ENCODE results near the gene PARD3B. TPM values are rescaled to one million over a fixed set of nuclear protein-coding genes. Genes with fewer than 3 reads are reported as not detected.

PARD3B gene
- total RNA-seq, 1 experiment from 2014 or later = 6.4 TPM

- Mint-ChIP-seq H3K4me3 (no peak overlapping the region; a peak in 1 of 5 replicates), H3K36me3 (ENCODE audit: insufficient read depth in 1 of 3, low read depth in 3 of 3) (no peaks in the 10 kb centered on the region), H3K4me1 (peaks cover 42 to 48% of the 10 kb centered on the region in 2 experiments), H3K9me3 (no peaks in the 10 kb centered on the region), H3K27me3 (ENCODE audit: low read depth) (no peaks in the 10 kb centered on the region), H3K27ac (peak overlapping the region in 2 of 3 experiments; percentile 6 to 89; a peak in 3 of 7 replicates)
- Histone ChIP-seq H2AK5ac (ENCODE audit: insufficient read length, low read length) (no peak overlapping the region), H4K91ac (ENCODE audit: insufficient read length, low read depth, low read length) (no peak overlapping the region), H3K9ac (ENCODE audit: extremely low read depth, insufficient read length, low read length) (no peak overlapping the region), H4K8ac (replicated peaks; ENCODE audit: insufficient read length, low read depth, low read length) (no peak overlapping the region), H2BK120ac (ENCODE audit: low read depth, low read length, poor library complexity, severe bottlenecking) (no peak overlapping the region), H2BK20ac (ENCODE audit: low read depth, low read length, poor library complexity, severe bottlenecking) (no peak overlapping the region), H3T11ph (ENCODE audit: low read length) (no peak overlapping the region), H3K27me3 (ENCODE audit: insufficient read depth, low read length) (no peaks in the 10 kb centered on the region), H3K23me2 (ENCODE audit: insufficient read length, low read depth, low read length, poor library complexity, severe bottlenecking) (no peaks in the 10 kb centered on the region), H3K4ac (ENCODE audit: low read depth, low read length) (no peak overlapping the region), H3K4me2 (ENCODE audit: insufficient read depth, insufficient read length, low read length) (no peak overlapping the region), H3K18ac (ENCODE audit: insufficient read length, low read depth, low read length) (no peak overlapping the region), H3K79me1 (ENCODE audit: insufficient read depth, low read depth, low read length, poor library complexity, severe bottlenecking) (no peaks in the 10 kb centered on the region), H3K27ac (ENCODE audit: insufficient read length, low read depth, low read length) (no peak overlapping the region), H3K79me2 (ENCODE audit: insufficient read depth, low read length) (no peaks in the 10 kb centered on the region), H3K4me1 (ENCODE audit: insufficient read depth, low read length) (peaks cover 2% of the 10 kb centered on the region; the same call in 1 of the 2 replicates), H3K9me3 (ENCODE audit: control insufficient read depth, low read depth, low read length) (no peaks in the 10 kb centered on the region), H2BK12ac (ENCODE audit: insufficient read length, low read depth, low read length) (no peak overlapping the region), H4K20me1 (ENCODE audit: control insufficient read depth, insufficient read depth, insufficient read length) (no peaks in the 10 kb centered on the region), H2BK5ac (ENCODE audit: insufficient read length, low read length) (no peak overlapping the region), H4K5ac (ENCODE audit: insufficient read length, low read depth, low read length) (no peak overlapping the region), H2BK15ac (ENCODE audit: low read depth, low read length) (no peak overlapping the region), H3K14ac (ENCODE audit: insufficient read depth, low read length) (no peak overlapping the region), H3K23ac (ENCODE audit: insufficient read length, low read depth, low read length) (no peak overlapping the region), H3K56ac (ENCODE audit: insufficient read length, low read depth, low read length) (no peak overlapping the region), H2AFZ (ENCODE audit: low read length) (no peak overlapping the region)
- DNase-seq = no peak
- TF ChIP-seq CTCF (conservative IDR thresholded peaks at IDR 0.05) = no peak
- WGBS (ENCODE audit: extremely low coverage, insufficient read length, low lambda C conversion rate) = no CpG with 5 or more reads among the region's 2 CpGs
These were observed 722.0 kb downstream of the PARD3B start for GRCh38 chr2:205267323-205267722.

Data from H9 (cell line).